ENCODE results near the gene CIC.
"Not testable (repeated sequence)": the region's sequence is repeated elsewhere in the genome, so short reads cannot be mapped to it uniquely, and the experiment has no call there.

CIC gene

DNA sequence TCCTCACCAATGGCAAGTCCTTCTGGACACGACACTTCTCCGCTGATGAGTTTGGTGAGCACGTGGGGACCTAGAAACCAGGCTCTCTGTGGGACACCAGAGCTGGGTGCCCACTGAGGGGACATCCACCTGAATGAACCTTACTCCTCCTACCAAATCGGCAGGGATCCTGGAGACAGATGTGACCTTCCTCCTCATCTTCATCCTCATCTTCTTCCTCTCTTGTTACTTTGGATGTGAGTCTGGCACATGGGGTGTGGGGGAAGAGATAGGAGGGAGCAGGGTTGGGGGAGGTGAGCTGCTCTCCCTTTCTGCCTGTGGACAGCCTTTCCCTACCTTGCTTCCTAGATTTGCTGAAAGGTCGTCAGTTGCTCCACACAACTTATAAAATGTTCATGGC, 46.0 kb downstream of the CIC start:
- no peak for DNase-seq

DNA sequence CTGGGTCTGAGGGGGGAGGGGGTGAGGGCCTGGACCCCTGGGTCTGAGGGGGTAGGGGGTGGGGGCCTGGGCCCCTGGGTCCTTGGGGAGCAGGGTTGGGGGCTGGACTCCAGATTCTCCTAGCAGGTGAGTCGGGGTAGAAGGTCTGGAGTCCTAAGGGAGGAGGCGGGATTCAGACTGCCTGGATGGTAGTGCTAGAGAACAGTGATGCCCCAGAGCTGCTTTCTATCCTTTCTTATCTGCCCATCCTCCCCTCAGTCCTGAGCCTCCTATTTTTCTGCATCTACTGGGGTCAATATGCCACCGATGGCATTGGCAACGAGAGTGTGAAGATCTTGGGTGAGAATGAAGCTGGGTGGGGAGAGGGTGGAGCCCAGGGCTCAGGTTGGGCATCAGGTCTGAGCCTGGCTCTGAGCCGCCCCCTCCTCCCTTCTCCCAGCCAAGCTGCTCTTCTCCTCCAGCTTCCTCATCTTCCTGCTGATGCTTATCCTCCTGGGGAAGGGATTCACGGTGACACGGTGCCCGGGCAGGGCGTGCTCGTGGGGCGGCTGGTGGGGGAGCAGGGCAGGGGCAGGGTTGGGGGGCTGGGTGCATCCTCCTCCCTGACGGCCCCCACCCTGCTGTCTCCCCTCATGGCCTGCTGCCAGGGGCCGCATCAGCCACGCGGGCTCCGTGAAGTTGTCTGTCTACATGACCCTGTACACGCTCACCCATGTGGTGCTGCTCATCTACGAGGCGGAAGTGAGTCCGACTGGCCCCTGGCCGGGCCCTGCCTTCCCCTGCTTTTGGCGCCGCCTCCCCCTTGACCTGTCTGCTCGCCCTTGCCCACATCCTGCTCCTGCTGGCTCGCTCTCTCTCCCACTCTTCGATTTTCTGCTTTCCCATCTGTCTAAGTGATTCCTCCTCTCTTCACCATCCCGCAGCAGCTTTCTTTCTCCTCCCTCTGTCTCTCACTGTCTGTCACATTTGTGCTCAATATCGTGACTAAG, 47.5 kb downstream of the CIC start:
- peak; percentile 58 for DNase-seq

DNA sequence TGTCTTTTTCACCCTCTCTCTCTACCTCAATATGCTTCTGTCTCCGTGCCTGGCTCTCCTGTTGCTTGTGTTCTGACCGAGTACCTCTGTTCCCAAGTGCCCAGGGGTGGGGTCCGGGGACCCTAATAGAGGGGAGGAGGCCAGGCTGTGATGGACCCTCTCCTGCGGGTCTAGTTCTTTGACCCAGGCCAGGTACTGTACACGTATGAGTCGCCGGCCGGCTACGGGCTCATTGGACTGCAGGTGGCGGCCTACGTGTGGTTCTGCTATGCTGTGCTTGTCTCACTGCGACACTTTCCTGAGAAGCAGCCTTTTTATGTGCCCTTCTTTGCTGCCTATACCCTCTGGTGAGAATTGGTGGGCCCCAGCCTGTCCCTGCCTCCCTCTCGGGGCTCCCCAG, 48.5 kb downstream of the CIC start:
- no peak for DNase-seq

DNA sequence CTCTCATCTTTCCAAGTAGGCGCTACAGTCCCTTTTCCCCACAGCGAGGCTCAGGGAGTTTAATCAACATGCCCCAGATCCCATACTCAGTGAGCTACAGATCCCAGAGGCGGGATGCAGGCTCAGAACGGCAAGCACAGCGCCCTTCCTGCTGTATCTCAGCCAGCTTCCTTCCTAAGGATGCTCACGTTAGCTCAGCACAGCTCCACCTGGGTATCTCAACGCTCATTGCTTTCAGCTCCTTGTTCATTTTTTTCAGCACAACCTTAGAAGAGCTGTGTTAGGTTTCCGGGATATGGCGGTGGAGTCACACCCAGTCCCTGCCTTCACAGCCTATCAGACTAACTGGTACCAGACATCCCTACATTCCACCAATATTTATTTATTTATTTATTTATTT, 53.3 kb downstream of the CIC start:
- DNase-seq: no peak

DNA sequence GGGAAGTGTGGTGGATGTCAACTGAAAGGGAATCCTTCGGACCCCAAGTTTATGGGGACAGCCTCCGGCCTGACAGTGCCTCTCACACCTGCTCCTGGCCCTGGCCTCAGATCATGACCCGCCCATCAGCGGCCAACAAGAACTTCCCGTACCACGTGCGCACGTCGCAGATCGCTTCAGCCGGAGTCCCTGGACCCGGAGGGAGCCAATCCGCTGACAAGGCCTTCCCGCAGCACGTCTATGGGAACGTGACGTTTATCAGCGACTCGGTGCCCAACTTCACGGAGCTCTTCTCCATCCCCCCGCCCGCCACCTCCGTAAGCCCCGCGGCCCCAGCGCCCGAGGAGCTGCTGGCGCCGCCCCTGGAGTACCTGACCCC, 54.4 kb downstream of the CIC start:
- no peak for DNase-seq

DNA sequence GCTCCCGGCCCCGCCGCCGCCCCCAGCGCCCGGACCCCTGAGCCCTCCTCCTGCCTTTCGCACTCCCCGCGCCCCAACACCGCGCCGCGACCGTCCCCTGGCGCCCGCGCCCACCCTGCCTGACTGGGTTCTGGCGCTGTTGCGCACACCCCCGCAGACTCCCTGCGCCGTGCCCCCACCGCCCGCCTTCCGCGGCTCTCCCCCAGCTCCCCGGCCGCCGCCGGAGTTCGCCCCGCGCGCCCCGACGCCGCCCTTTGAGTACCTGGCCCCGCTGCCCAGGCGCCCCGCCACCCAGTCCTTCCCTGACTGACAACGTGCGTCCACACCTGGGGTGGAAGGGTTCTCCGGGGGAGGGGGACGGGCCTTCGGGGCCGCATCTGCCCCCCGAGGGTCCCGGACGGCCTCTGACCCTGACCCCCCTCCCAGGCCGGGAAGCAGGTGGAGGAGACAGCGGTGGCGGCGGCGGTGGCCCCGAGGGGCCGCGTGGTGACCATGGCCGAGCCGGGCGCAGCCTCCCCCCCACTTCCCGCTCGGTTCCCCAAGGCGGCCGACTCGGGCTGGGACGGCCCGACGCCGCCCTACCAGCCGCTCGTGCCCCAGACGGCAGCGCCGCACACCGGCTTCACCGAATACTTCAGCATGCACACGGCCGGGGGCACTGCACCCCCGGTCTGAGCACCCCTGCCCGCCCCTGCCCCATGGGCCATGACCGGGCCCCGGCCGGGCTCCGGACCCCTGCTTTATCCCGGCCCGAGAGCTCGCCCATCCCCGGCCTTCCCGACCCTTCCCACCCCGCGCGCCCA, 55.0 kb downstream of the CIC start:
- no peak for DNase-seq

DNA sequence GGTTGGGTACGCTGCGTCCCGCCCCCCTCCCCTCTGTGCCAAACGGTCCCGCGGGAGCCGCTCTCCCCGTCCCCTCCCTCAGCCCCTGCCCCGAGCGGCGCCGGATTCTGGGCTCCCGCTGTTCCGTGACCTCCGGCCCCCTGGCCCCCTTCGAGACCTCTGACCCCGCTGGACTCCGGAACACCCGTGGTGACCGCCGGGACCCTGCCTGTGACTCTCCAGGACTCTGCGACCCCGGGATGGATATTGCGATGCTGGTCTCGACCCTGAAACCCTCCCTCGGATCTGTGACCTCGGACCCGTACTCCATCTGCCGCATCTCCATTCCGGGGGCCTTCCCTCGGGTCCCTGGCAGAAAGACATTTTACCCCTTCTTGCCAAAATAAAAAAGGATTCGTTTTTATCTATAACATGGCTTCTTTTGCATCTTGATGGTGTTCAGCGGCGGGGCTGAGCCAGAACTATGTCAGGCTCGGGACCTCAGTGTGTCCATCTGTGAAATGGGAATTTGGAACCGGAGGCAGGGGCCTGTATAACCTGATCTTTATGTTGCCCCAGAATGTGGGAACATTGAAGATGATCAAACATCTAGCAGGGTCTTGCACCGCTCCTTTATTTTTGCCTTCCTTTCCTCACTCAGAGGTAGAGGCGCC, 55.7 kb downstream of the CIC start:
- DNase-seq: no peak

DNA sequence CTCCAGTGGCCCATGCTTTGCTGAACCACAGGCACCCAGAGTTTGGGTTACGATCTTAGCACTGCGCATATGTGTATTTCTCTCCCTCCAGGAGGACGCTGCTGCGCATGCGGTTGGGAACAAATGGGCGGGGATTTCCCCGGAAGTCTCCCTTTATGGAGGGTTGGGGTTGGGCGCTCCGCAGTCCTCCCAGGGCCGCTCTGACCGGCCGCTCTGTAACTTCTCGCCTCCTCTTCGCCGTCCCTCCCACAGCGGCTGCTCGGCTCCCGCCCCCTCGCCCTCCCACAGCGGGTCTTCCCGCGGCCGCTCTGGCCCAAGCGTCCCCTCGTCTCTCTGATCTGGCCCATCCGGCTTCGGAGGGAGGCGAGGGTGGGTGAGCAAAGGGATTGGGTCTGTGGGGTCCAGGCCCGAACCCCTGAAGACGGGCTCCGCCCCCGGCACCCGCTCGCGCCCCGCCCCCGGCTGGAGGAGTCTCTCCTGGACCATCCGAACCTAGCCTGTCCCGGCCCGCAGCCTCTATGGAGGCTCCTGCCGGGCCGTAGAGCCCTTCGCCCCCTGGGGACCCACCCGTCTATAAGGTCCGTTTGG, 56.4 kb downstream of the CIC start, which contains the start of gene MEGF8:
TSS of gene MEGF8 (plus strand) at position 328 of the 588 bp plus-strand sequence. CDS start 609 bp downstream, outside the sequence.
- DNase-seq: peak; percentile 99

DNA sequence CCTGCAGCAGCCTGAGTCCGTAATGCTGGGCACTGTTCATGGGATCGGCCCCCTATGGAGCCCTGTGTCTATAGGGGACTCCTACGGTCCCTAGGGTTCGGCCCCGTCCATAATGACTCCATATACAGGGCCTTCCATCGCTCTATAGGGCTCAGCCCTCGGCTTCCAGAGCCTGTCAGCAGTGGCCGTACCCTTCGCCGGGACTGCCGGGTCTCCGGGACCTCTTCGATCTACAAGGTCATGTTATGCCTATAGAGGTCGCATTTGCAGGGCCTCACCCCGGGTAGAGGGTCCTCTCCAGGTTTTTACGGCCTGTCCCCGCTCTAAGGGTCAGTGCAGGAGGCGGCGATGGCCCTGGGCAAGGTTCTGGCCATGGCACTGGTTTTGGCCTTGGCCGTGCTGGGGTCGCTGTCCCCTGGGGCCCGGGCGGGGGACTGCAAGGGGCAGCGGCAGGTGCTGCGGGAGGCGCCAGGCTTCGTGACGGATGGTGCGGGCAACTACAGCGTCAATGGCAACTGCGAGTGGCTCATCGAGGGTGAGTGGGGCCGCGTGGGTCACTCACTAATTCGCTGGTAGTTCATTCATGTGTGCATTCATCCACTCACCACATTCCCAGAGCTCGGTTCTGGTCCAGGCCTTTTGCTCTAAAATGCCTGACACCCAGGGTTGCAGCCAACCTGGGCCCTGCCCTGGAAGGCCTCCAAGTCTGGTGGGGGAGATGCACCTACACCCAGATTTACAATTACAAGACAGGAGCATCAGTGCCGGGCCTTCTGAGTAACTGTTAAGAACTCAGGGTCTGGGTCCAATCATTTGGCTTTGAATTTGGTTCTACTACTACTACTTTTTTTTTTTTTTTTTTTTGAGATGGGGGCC, 57.1 kb downstream of the CIC start:
- DNase-seq: no peak

DNA sequence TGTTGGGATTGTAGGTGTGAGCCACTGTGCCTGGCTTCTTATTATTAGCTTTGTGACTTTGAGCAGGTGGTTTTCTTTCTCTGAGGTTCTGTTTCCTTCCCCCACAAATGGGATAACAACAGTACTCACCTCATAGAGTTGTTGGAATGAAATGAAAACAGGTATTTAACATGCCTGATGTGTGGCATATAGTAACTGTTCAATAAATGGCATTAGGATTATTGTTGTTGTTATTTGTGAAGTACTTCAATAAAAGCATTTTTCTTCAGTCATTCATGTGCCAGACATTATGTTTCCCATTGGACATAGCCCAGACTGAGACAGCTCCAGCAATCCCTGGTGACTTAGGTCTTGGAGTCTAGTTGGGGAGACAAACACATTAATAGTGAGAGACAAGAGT, 57.9 kb downstream of the CIC start:
- DNase-seq: no peak

DNA sequence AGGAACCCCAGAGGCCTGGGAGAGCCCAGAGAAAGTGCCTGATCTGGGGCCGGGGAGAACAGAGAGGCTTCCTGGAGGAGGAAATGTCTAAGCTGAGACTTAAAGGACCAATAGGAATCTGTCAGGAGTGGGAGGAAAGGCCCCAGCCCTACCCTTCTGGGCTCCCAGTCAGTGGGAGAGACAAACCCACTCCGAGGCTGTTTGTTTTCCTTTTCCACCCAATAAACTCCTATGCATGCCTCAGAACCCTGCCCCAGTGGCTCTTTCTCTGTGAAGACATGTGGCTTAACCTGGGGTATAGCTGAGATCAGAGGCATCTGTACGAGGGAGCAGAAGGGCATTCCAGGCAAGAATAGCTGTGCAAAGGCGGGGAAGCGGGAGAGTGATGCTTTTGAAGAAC, 58.3 kb downstream of the CIC start:
- no peak for DNase-seq

DNA sequence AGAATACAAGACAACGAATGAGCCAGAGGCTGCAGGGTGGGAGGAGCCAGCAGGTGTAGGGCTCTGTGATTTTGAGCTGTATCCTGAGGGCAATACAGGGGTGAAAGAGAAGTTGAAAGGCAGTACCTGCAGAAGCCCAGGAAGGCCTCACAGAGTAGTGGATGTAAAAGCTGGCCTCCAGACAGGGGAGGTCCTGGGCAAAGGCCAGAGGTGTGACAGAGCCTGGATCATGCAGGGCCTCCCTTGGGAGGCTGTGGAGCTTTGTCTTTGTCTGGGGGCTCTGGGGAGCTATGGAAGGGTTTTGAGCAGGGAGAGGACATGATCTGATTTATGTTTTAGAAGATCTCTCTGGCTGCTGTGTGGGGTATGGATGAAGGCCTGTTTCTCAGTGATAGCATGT, 59.1 kb downstream of the CIC start:
- DNase-seq: no peak

DNA sequence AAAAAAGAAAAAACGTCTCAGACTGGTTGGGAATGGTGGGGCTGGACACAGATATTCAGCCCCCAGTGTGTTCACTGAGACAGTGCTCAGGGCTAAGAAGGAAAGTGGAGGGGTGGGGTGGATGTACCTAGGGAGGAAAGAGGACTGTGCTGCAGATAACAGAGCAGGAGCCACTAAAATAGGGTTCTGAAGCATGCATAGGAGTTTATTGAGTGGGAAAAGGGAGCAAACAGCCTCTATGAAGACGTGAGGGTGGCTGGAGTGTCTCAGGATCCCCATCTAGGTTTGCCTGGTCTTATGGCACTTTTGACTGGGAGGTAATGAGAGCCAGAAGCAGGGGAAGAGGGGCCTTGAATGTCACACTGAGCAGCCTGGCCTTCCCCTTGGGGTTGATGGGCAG, 59.8 kb downstream of the CIC start:
- no peak for DNase-seq

DNA sequence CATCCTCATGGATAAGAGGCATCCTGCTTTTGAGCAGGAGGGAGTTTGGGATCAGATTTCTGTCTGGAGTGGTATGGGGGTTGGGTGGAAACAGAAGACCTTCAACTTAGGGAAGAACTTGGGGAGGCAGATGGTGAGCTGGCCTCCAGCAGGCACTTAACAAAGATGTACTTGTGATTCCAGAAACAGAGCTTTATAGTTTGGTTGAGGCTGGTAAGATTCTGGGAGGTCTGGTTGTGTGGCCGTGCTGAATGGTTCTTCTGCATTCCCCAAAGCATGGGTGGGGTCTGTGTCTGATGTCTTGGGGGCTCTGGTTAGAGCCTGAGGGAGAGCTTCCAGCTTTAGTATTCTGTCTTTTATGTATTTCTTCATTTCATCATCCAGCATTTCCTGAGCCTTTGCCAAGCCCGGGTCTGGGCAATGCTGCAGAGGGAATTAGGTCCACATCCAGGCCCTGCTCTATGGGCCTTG, 61.2 kb downstream of the CIC start:
- peak; percentile 67 for DNase-seq

DNA sequence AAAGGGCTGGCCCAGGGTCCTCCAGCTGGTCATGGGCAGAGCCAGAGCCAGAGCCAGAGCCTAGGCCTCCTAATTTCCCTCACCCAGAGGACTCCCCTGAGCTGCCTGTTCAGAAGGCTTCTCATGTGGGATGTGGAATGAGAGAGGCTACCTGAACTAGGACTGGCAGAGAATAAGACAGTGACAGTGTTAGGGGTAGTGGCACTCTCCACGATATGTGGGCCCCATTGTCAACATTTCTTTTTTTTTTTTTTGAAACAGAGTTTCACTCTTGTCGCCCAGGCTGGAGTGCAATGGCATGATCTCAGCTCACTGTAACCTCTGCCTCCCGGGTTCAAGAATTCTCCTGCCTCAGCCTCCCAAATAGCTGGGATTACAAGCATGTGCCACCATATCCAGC, 62.3 kb downstream of the CIC start:
- not testable (repeated sequence) for DNase-seq

DNA sequence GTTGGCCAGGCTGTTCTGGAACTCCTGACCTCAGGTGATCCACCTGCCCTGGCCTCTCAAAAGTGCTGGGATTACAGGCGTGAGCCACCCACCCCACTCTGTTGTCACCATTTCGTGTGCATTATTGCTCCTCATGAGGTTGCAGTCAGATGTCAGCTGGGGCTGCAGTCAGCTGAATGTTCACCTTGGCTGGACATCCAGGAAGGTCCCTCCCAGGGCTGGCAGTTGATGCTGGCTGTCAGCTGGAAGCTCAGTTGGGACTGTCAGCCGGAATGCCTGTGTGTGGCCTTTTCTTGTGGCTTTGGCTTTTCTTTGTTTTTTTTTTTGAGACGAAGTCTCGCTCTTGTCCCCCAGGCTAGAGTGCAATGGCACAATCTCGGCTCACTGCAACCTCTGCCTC, 63.0 kb downstream of the CIC start:
- no peak for DNase-seq

DNA sequence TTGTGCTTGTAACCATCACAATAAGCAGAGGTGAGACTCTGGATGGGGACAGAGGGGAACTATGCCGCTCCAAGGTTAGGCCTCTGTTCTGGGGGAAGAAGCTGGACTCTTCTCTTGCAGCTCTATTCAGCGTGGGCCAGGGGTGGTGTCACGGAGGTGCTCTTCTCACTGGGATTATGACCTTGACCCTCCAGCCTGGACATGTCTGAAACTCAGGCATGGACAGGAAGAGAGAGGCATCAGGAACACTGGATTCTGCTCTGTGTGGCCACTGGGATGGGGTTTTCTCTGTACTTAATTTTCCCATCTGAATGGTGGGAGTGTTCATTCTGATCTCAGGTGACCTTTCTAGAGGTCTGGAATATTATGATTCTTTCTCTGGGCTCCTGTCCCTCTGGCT, 64.0 kb downstream of the CIC start:
- no peak for DNase-seq

DNA sequence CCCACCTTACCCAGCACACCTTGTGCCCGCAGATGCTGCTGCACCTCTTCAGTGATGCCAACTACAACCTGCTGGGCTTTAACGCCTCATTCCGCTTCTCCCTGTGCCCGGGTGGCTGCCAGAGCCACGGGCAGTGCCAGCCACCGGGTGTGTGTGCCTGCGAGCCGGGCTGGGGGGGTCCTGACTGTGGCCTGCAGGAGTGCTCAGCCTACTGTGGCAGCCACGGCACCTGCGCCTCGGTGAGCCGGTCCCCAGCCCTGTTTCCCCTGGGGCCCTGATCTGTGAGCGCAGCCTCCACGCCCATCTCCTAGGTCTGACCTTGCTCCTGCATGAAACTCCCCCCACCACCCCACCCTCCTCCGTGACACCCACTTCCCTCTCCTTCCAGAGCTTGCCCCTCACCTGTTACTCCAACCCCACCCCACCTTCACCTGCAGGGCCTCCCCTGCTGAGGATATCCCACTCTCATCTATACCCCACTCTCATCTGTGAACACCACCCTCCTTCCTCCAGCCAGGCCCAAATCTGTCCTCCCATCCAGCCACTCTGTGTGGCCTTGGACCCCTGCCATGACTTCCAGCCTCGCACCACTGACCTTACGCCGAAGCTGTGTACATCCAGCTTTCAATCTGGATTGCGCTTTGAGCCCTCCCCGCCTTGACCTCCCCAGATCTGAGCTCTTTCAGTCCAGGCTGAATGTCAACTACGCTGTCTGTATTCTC, 65.1 kb downstream of the CIC start:
- DNase-seq: no peak

DNA sequence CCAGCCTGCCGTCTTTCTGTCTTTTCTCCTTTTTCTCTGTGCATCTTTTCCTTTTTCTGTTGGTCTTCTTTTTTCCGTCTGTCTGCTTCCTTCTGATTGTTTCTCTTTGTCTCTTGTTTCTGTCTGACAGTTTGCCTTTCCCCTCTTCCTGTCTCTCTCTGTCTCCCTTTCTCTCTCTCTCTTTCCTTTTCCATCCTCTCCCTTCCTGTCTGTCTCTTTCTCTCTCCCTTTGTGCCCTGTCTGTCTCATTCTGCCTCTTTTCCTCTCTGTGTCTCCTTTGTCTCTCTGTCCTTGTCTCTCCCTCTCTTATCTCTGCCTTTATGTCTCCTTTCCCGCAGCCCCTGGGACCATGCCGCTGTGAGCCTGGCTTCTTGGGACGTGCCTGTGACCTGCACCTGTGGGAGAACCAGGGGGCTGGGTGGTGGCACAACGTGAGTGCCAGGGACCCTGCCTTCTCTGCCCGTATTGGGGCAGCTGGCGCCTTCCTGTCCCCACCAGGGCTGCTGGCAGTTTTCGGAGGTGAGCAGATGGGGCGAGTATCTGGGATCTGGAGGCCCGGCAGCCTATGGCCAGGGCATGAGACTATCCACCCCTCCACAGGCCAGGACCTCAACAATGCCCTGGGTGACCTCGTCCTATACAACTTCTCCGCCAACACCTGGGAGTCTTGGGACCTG, 65.8 kb downstream of the CIC start:
- DNase-seq: no peak

DNA sequence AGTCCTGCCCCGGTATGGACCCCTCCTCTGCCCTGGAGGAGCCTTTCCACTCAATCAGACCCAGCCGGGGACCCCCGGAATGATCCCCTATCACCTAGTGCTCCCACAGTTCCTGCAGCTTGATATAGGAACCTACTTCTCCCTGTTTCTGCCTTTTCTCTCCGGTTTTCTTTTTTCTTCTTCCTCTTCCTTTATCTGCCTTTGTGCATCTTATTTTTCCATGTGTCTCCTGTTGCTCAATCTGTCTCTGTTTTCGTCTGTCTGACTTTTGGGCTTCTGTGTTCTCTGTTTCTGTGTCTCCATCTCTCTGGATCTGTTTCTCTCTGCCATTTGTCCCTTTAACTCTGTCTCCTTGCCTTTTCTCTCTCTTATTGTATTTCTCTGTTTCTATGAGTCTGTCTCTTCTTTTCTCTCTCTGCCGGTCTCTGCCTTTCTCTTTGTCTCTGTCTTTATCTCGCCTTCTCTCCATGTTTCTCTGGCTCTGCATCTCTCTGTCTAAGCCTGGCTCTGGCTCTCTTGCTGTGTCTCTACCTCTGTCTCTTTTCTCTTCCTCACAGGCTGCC, 66.4 kb downstream of the CIC start:
- no peak for DNase-seq

Data from NCI-H510A (cell line).